SK-N-SH (cell line): ENCODE measurements around the gene STK39. TPM values are rescaled to one million over a fixed set of nuclear protein-coding genes. Genes with fewer than 3 reads are reported as not detected.

Experiments used
- CTCF ChIA-PET: fragments of 300-600, 350-600 bp; formaldehyde crosslinking; extraction: SDS; loops from one replicate; lab custom pipeline; 2021; lab: Yijun Ruan, JAX
- POLR2A ChIA-PET: fragments of 350-600 bp; sonication (Branson Sonifier 250); formaldehyde crosslinking; extraction: SDS; loops from one replicate; lab custom pipeline; 2020; ENCODE audit warnings: antibody characterized with exemption, inconsistent platforms; lab: Yijun Ruan, JAX
- DNase-seq: peaks from one replicate; pipeline ENCODE4 v3.0.0; 2012
- H2AFZ ChIP-seq: fragments of 200-600 bp; sonication (generic); 2 replicates; pipeline ENCODE4 v1.8.1; 2016; ENCODE audit warnings: antibody characterized with exemption, mild to moderate bottlenecking, low read depth
- H3F3A ChIP-seq: fragments of 200-600 bp; sonication (generic); replicated peaks from 2 replicates; pipeline ENCODE3; 2016; ENCODE audit warnings: antibody characterized with exemption, mild to moderate bottlenecking; ENCODE audit not compliant: insufficient read depth
- H3K27ac ChIP-seq, 2 experiments: fragments of 200-500 bp in 1 of 2; fragments of 200-600 bp in 1 of 2; sonication (Bioruptor generic) in 1 of 2; sonication (generic), shearing (Covaris generic) in 1 of 2; 2 replicates each; pipeline versions ENCODE4 v1.5.1 to v1.6.1; 2014 to 2016; ENCODE audit warnings: low read depth in 2 of 2, inconsistent platforms in 1 of 2, low read length in 1 of 2, mild to moderate bottlenecking in 1 of 2, mixed read lengths in 1 of 2
- H3K27me3 ChIP-seq: fragments of 200-600 bp; sonication (generic), shearing (Covaris generic); 2 replicates; pipeline ENCODE4 v1.6.1; 2016; ENCODE audit warnings: mixed run types; ENCODE audit not compliant: insufficient read depth
- H3K36me3 ChIP-seq, 2 experiments: fragments of 200-500 bp in 1 of 2; fragments of 200-600 bp in 1 of 2; sonication (Bioruptor generic) in 1 of 2; sonication (generic) in 1 of 2; replicated peaks in 1 of 2; 2 replicates each; pipeline versions ENCODE3 to v1.5.1; 2014 to 2016; ENCODE audit warnings: low read length in 1 of 2, mild to moderate bottlenecking in 1 of 2; ENCODE audit not compliant: insufficient read depth in 2 of 2, control insufficient read depth in 1 of 2
- H3K4me1 ChIP-seq, 2 experiments: fragments of 200-500 bp in 1 of 2; fragments of 200-600 bp in 1 of 2; sonication (Bioruptor generic) in 1 of 2; sonication (generic), shearing (Covaris generic) in 1 of 2; 2 replicates each; pipeline versions ENCODE4 v1.5.1 to v1.6.1; 2014 to 2016; ENCODE audit warnings: low read depth in 1 of 2, low read length in 1 of 2, mixed run types in 1 of 2; ENCODE audit not compliant: insufficient read depth in 2 of 2, control insufficient read depth in 1 of 2
- H3K4me2 ChIP-seq: fragments of 200-600 bp; sonication (generic), shearing (Covaris generic); 2 replicates; pipeline ENCODE4 v1.6.1; 2017; ENCODE audit warnings: mixed run types
- H3K4me3 ChIP-seq, 2 experiments: fragments of 200-500 bp in 1 of 2; fragments of 200-600 bp in 1 of 2; sonication (Bioruptor generic) in 1 of 2; sonication (generic), shearing (Covaris generic) in 1 of 2; 2 replicates each; pipeline versions ENCODE4 v1.5.1 to v1.8.1; 2014 to 2016; ENCODE audit warnings: low read depth in 2 of 2, inconsistent platforms in 1 of 2, low read length in 1 of 2, mild to moderate bottlenecking in 1 of 2, mixed read lengths in 1 of 2, moderate library complexity in 1 of 2
- H3K79me2 ChIP-seq: fragments of 200-600 bp; sonication (generic); 2 replicates; pipeline ENCODE4 v1.8.1; 2017; ENCODE audit warnings: mild to moderate bottlenecking; ENCODE audit not compliant: insufficient read depth
- H3K9ac ChIP-seq: fragments of 200-600 bp; sonication (generic); 2 replicates; pipeline ENCODE4 v1.6.1; 2017; ENCODE audit warnings: mixed run types
- H3K9me2 ChIP-seq: fragments of 200-600 bp; sonication (generic); 2 replicates; pipeline ENCODE4 v1.6.1; 2017; ENCODE audit warnings: mixed run types
- H3K9me3 ChIP-seq: fragments of 200-600 bp; sonication (generic); 2 replicates; pipeline ENCODE4 v1.6.1; 2017; ENCODE audit warnings: mixed run types, mild to moderate bottlenecking, moderate library complexity
- H4K20me1 ChIP-seq: fragments of 200-600 bp; sonication (generic); 2 replicates; pipeline ENCODE4 v1.6.1; 2017; ENCODE audit warnings: mild to moderate bottlenecking, mixed run types; ENCODE audit not compliant: insufficient read depth
- CTCF ChIP-seq: fragments of 200-600 bp; sonication (generic); IDR thresholded peaks from 2 replicates; pipeline ENCODE4 v1.6.1; 2017; ENCODE audit warnings: antibody characterized with exemption, mild to moderate bottlenecking, moderate library complexity
- ELF1 ChIP-seq: IDR thresholded peaks from 2 replicates; pipeline ENCODE4 v1.4.0; 2012
- JUND ChIP-seq: IDR thresholded peaks from 2 replicates; pipeline ENCODE4 v1.4.0; 2012
- RXRA ChIP-seq: IDR thresholded peaks from 2 replicates; pipeline ENCODE4 v1.4.0; 2012; ENCODE audit warnings: low read depth, mild to moderate bottlenecking, borderline replicate concordance
- SIN3A ChIP-seq: IDR thresholded peaks from 2 replicates; pipeline ENCODE4 v1.6.1; 2012; ENCODE audit warnings: low read depth, mild to moderate bottlenecking, low read length, moderate library complexity, borderline replicate concordance
- SMC3 ChIP-seq: IDR thresholded peaks from 2 replicates; pipeline ENCODE4 v1.6.1; 2012; ENCODE audit warnings: low read depth, low read length, improper control_type of control experiment
- TAF1 ChIP-seq: IDR thresholded peaks from 2 replicates; pipeline ENCODE4 v1.6.1; 2012; ENCODE audit warnings: low read depth, mild to moderate bottlenecking, low read length, moderate library complexity, borderline replicate concordance
- ZBTB33 ChIP-seq: IDR thresholded peaks from 2 replicates; pipeline ENCODE4 v1.4.0; 2012; ENCODE audit warnings: low read depth, borderline replicate concordance
- WGBS: methylation state at CpG from one replicate; pipeline ENCODE4 v1.1.6; 2017; ENCODE audit warnings: low lambda C conversion rate; 5-methylcytosine and 5-hydroxymethylcytosine counted together
- polyA plus RNA-seq, 3 experiments: library from polyadenylated mRNA; depleted of rRNA; stranded (reverse); fragments of >200 nt; gene quantifications; 2 replicates each; pipeline ENCODE4 v1.2.3, GENCODE V29; 2012
- TF ChIP-seq, protein P1 (sequence below): IDR thresholded peaks from 2 replicates; pipeline ENCODE4; 2012

Gene STK39
- polyA plus RNA-seq, 1 of the 3 experiments (the other 2 are of a cell fraction) = 9.6 TPM

GRCh38 chr2:168149150-168149974 is 98.0 kb downstream of the STK39 start:
- H3K9me3 ChIP-seq = no peaks in the 10 kb centered on the region
- H3K27ac ChIP-seq = peak overlapping the region in 1 of 2 experiments; percentile 92; a peak in 2 of 4 replicates
- H2AFZ ChIP-seq = no peak overlapping the region
- no peaks in the 10 kb centered on the region for H3K27me3 ChIP-seq
- WGBS = 87% methylated on average over 5 of the region's 5 CpGs
- H3K4me2 ChIP-seq = no peak overlapping the region
- no peaks in the 10 kb centered on the region for H3F3A ChIP-seq
- no peak for TF ChIP-seq ELF1
- no peak for TF ChIP-seq ZBTB33
- TF ChIP-seq RXRA = no peak
- TF ChIP-seq, protein P1, sequence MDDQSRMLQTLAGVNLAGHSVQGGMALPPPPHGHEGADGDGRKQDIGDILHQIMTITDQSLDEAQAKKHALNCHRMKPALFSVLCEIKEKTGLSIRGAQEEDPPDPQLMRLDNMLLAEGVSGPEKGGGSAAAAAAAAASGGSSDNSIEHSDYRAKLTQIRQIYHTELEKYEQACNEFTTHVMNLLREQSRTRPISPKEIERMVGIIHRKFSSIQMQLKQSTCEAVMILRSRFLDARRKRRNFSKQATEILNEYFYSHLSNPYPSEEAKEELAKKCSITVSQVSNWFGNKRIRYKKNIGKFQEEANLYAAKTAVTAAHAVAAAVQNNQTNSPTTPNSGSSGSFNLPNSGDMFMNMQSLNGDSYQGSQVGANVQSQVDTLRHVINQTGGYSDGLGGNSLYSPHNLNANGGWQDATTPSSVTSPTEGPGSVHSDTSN = no peak
- no peak for TF ChIP-seq TAF1
- no peak for TF ChIP-seq SIN3A
- TF ChIP-seq JUND = no peak
- TF ChIP-seq CTCF = no peak
- TF ChIP-seq SMC3 = no peak
- TF ChIP-seq, all 33 proteins: peak for 0
- H3K9me2 ChIP-seq = no peaks in the 10 kb centered on the region
- H3K4me1 ChIP-seq = peaks cover 0 to 25% of the 10 kb centered on the region in 2 experiments; a peak in 3 of 4 replicates
- no peak for DNase-seq
- H3K9ac ChIP-seq = no peak overlapping the region
- H4K20me1 ChIP-seq = no peaks in the 10 kb centered on the region
- H3K4me3 ChIP-seq = no peak overlapping the region
- CTCF ChIA-PET = interaction anchor here (1.8 to 2.4 kb wide), 2 partner anchors 13 to 15 kb away, joined by 4 to 5 read pairs; no protein-coding TSS in a partner anchor
- POLR2A ChIA-PET = no interaction called here
- H3K79me2 ChIP-seq = no peaks in the 10 kb centered on the region
- H3K36me3 ChIP-seq = peaks cover 2 to 15% of the 10 kb centered on the region in 2 experiments
